PC-3 (cell line): ENCODE results near the gene PPT1. TPM values are rescaled to one million over a fixed set of nuclear protein-coding genes. Genes with fewer than 3 reads are reported as not detected.

Source experiments
- ATAC-seq: fragments of 200-7000 bp; cut with Tn5 transposase; 2 replicates; pipeline ENCODE4 v1.9.1; 2020; ENCODE audit warnings: mild to moderate bottlenecking, moderate library complexity
- BruUV-seq: library from RNA; stranded (reverse); fragments of 400-500 nt; replicated peaks from 2 replicates; lab custom pipeline; 2021; lab: Mats Ljungman, UMichigan
- CTCF ChIA-PET: fragments of 300-600 bp; sonication (Branson Sonifier 250); formaldehyde crosslinking; loops from one replicate; lab custom pipeline; 2022; ENCODE audit warnings: antibody characterized with exemption; lab: Charles Lee
- POLR2A ChIA-PET: fragments of 300-600 bp; sonication (Branson Sonifier 250); formaldehyde crosslinking; loops from one replicate; lab custom pipeline; 2022; ENCODE audit warnings: antibody characterized with exemption; ENCODE audit not compliant: unreplicated experiment; lab: Charles Lee
- DNase-seq: peaks from one replicate; pipeline ENCODE4 v3.0.0-alpha.2; 2015
- H2AFZ ChIP-seq: fragments of 300-600 bp; sonication (generic); 2 replicates; pipeline ENCODE4 v1.6.0; 2016; ENCODE audit warnings: antibody characterized with exemption, low read length
- H3F3A ChIP-seq: fragments of 300-600 bp; sonication (generic); one replicate; pipeline ENCODE4 v1.6.0; 2017; ENCODE audit warnings: antibody characterized with exemption, low read length, control low read depth, mild to moderate bottlenecking; ENCODE audit not compliant: unreplicated experiment
- H3K27ac ChIP-seq: fragments of 300-600 bp; sonication (generic); 2 replicates; pipeline ENCODE4 v1.5.1; 2016; ENCODE audit warnings: mild to moderate bottlenecking, low read length
- H3K27me3 ChIP-seq: fragments of 300-600 bp; sonication (generic); 2 replicates; pipeline ENCODE4 v1.6.1; 2016; ENCODE audit warnings: low read length, mixed read lengths
- H3K36me3 ChIP-seq: fragments of 300-600 bp; sonication (generic); 2 replicates; pipeline ENCODE4 v1.6.1; 2016; ENCODE audit warnings: low read depth, mixed run types, low read length, mixed read lengths
- H3K4me1 ChIP-seq: fragments of 300-600 bp; sonication (generic); 2 replicates; pipeline ENCODE4 v1.5.1; 2016; ENCODE audit warnings: low read length; ENCODE audit not compliant: insufficient read depth
- H3K4me2 ChIP-seq: fragments of 300-600 bp; sonication (generic); 2 replicates; pipeline ENCODE4 v1.6.0; 2016; ENCODE audit warnings: low read length
- H3K4me3 ChIP-seq: fragments of 300-600 bp; sonication (generic); 2 replicates; pipeline ENCODE4 v1.5.1; 2016; ENCODE audit warnings: mild to moderate bottlenecking, low read length, mixed read lengths
- H3K79me2 ChIP-seq: fragments of 300-600 bp; sonication (generic); 2 replicates; pipeline ENCODE4 v1.6.1; 2017; ENCODE audit warnings: low read length, mixed read lengths
- H3K9ac ChIP-seq: fragments of 300-600 bp; sonication (generic); 2 replicates; pipeline ENCODE4 v1.6.0; 2016; ENCODE audit warnings: mild to moderate bottlenecking, low read length
- H3K9me2 ChIP-seq: fragments of 300-600 bp; sonication (generic); replicated peaks from 2 replicates; pipeline ENCODE4 v1.6.1; 2016; ENCODE audit warnings: mixed run types, low read length, mixed read lengths
- H3K9me3 ChIP-seq: fragments of 300-600 bp; sonication (generic); 2 replicates; pipeline ENCODE4 v1.6.1; 2016; ENCODE audit warnings: low read length, mixed read lengths
- H4K20me1 ChIP-seq: fragments of 300-600 bp; sonication (generic); 2 replicates; pipeline ENCODE4 v1.6.1; 2016; ENCODE audit warnings: low read length, mixed read lengths
- EZH2 ChIP-seq: fragments of 300-600 bp; sonication (generic); IDR thresholded peaks from one replicate; pipeline ENCODE4 v1.6.1; 2017; ENCODE audit warnings: antibody characterized with exemption, mild to moderate bottlenecking, low read length; ENCODE audit not compliant: unreplicated experiment
- EZH2phosphoT487 ChIP-seq: fragments of 300-600 bp; sonication (generic); IDR thresholded peaks from 2 replicates; pipeline ENCODE4 v1.6.1; 2018; ENCODE audit warnings: mild to moderate bottlenecking, antibody characterized with exemption, low read length, borderline replicate concordance
- intact Hi-C: fragments of 100-400 bp; cut with micrococcal nuclease; formaldehyde crosslinking; loops from 2 replicates; pipeline ENCODE4 v1.9.0; 2023
- total RNA-seq: library from RNA; depleted of rRNA; stranded (reverse); fragments of >200 nt; gene quantifications from 2 replicates; pipeline ENCODE4 v1.2.3, GENCODE V29; 2014
- TF ChIP-seq, protein P1 (sequence below): fragments of 300-600 bp; sonication (generic); conservative IDR thresholded peaks from 2 replicates; pipeline ENCODE4 v1.5.1; 2017; ENCODE audit warnings: antibody characterized with exemption, low read depth, mild to moderate bottlenecking, low read length

Gene PPT1
- total RNA-seq, 1 experiment from 2014 or later = 72.9 TPM

DNA sequence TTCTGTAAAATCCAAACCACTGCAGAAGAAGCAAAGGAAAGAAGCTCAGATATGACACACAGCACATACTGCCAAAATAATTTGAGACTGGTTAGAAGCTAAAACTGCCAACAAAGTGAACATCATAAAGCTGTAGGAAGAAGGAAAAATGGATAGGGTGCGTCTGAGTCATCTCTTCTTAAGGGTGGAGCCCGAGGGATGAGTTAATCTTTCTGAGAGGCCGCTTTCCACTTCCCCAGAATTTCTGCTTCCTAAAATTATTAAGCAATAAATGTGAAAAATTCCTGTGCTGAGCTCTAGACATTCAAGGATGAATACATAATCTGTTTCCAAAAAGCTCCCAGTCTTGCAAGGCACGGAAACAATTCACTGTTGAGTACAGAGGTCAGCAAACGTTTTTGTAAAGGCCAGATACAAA lies 20.1 kb downstream of the PPT1 start:
- ATAC-seq = peak; percentile 89
- H3K79me2 ChIP-seq = no peaks in the 10 kb centered on the region
- H3K9ac ChIP-seq = no peak overlapping the region
- H2AFZ ChIP-seq = no peak overlapping the region
- no peaks in the 10 kb centered on the region for H3K9me3 ChIP-seq
- intact Hi-C loops = no loop called here
- ChIA-PET POLR2A (no interaction called here), CTCF (no interaction called here)
- H3K4me1 ChIP-seq = peaks cover 15% of the 10 kb centered on the region
- peak overlapping the region; percentile 25 for H3K27ac ChIP-seq
- peaks cover 4% of the 10 kb centered on the region; the same call in 1 of the 2 replicates for H4K20me1 ChIP-seq
- H3K27me3 ChIP-seq = no peaks in the 10 kb centered on the region
- no TSS peak for BruUV-seq
- TF ChIP-seq, protein P1, sequence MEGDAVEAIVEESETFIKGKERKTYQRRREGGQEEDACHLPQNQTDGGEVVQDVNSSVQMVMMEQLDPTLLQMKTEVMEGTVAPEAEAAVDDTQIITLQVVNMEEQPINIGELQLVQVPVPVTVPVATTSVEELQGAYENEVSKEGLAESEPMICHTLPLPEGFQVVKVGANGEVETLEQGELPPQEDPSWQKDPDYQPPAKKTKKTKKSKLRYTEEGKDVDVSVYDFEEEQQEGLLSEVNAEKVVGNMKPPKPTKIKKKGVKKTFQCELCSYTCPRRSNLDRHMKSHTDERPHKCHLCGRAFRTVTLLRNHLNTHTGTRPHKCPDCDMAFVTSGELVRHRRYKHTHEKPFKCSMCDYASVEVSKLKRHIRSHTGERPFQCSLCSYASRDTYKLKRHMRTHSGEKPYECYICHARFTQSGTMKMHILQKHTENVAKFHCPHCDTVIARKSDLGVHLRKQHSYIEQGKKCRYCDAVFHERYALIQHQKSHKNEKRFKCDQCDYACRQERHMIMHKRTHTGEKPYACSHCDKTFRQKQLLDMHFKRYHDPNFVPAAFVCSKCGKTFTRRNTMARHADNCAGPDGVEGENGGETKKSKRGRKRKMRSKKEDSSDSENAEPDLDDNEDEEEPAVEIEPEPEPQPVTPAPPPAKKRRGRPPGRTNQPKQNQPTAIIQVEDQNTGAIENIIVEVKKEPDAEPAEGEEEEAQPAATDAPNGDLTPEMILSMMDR = no peak
- TF ChIP-seq EZH2phosphoT487 = no peak
- no peak for TF ChIP-seq EZH2
- no peak overlapping the region for H3K4me3 ChIP-seq
- 0 out of 2 replicates have a peak overlapping the region, but pooled peaks have one; percentile 11 for H3K4me2 ChIP-seq
- no peaks in the 10 kb centered on the region for H3K9me2 ChIP-seq
- H3K36me3 ChIP-seq = peaks cover 64% of the 10 kb centered on the region
- H3F3A ChIP-seq = peaks cover 4% of the 10 kb centered on the region
- peak; percentile 64 for DNase-seq

DNA sequence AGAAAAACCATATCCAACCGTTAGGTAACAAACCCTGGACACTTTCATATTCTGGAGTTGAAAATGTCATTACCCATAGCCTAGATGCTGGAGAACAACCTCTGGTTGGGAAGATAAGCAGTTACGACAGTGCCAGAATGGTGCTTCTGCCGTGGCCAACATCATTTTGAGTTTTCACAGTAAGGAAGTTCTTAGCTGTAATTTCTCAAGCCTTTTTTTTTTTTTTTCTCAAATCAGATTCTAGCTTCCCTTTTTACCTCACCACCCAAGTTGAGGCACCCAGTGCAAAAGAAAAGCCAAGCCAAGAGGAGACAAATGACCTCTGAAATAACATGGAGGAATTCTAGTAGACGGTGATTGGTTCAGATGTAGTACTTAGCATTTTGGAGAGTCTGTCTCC lies 21.8 kb downstream of the PPT1 start:
- H3K4me1 ChIP-seq = peaks cover 15% of the 10 kb centered on the region
- intact Hi-C loops = no loop called here
- CTCF ChIA-PET = no interaction called here
- H3K79me2 ChIP-seq = no peaks in the 10 kb centered on the region
- peaks cover 4% of the 10 kb centered on the region for H3F3A ChIP-seq
- H3K9me3 ChIP-seq = no peaks in the 10 kb centered on the region
- POLR2A ChIA-PET = interaction anchor here (0.6 kb wide), 1 partner anchor 9 kb away, joined by 12 read pairs; no protein-coding TSS in a partner anchor
- DNase-seq (no peak), ATAC-seq (no peak)
- H3K36me3 ChIP-seq = peaks cover 77% of the 10 kb centered on the region
- H3K27ac ChIP-seq = no peak overlapping the region
- no peak overlapping the region for H3K4me3 ChIP-seq
- TF ChIP-seq EZH2 (no peak), EZH2phosphoT487 (no peak)
- TF ChIP-seq, protein P1 = no peak
- H3K27me3 ChIP-seq = no peaks in the 10 kb centered on the region
- no peak overlapping the region for H3K4me2 ChIP-seq
- BruUV-seq = no TSS peak
- no peak overlapping the region for H2AFZ ChIP-seq
- no peak overlapping the region for H3K9ac ChIP-seq
- H4K20me1 ChIP-seq = peaks cover 4% of the 10 kb centered on the region; the same call in 1 of the 2 replicates
- no peaks in the 10 kb centered on the region for H3K9me2 ChIP-seq

DNA sequence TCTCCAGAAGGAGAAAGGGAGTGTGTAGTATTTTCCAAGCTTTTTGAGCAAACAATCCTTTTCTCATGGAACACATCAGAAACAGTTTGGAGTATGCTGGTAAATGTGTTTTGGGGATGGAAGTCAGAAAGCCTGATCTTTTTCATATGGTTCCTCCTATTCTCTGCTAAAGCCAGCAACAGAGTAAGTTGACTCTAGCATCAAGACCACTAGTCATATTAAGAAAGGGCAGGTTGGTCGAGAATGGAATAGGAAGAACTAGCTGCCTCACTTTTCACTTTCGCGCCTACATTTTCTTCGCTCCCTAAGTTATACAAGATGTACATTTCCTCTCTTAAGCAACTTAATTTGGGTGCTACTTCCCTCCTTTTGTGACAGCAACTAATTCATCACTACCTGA lies 24.0 kb downstream of the PPT1 start:
- peaks cover 15% of the 10 kb centered on the region for H3K4me1 ChIP-seq
- no peak overlapping the region for H3K4me3 ChIP-seq
- peaks cover 4% of the 10 kb centered on the region; the same call in 1 of the 2 replicates for H4K20me1 ChIP-seq
- intact Hi-C loops = no loop called here
- H3K27me3 ChIP-seq = no peaks in the 10 kb centered on the region
- no peaks in the 10 kb centered on the region for H3K79me2 ChIP-seq
- ATAC-seq (no peak), DNase-seq (no peak)
- no peak overlapping the region for H3K9ac ChIP-seq
- TF ChIP-seq, protein P1 = no peak
- TF ChIP-seq EZH2 = no peak
- TF ChIP-seq EZH2phosphoT487 = no peak
- ChIA-PET POLR2A (no interaction called here), CTCF (no interaction called here)
- peaks cover 4% of the 10 kb centered on the region for H3F3A ChIP-seq
- BruUV-seq = TSS peak; percentile 65
- H2AFZ ChIP-seq = no peak overlapping the region
- H3K9me2 ChIP-seq = no peaks in the 10 kb centered on the region
- peaks cover 75% of the 10 kb centered on the region for H3K36me3 ChIP-seq
- H3K4me2 ChIP-seq = no peak overlapping the region
- no peaks in the 10 kb centered on the region for H3K9me3 ChIP-seq
- no peak overlapping the region for H3K27ac ChIP-seq
